GM06990 (cell line): ENCODE results near the gene ANKRD17.

Experiments used
- DNase-seq: peaks from one replicate; pipeline ENCODE4 v3.0.0-alpha.2; 2011; ENCODE audit not compliant: insufficient read length; ENCODE audit errors: extremely low read depth
- H3K27me3 ChIP-seq: replicated peaks from 2 replicates; pipeline ENCODE4 v1.6.0; 2011; ENCODE audit warnings: low read length; ENCODE audit not compliant: control insufficient read depth, insufficient read depth
- H3K36me3 ChIP-seq: 2 replicates; pipeline ENCODE4 v1.5.1; 2011; ENCODE audit warnings: low read length; ENCODE audit not compliant: control insufficient read depth, insufficient read depth
- H3K4me3 ChIP-seq: replicated peaks from 2 replicates; pipeline ENCODE4 v1.5.1; 2011; ENCODE audit warnings: low read depth, mild to moderate bottlenecking, control low read depth, low read length
- CTCF ChIP-seq: IDR thresholded peaks from 2 replicates; pipeline ENCODE4 v1.5.1; 2011; ENCODE audit warnings: low read length, control low read depth, mild to moderate bottlenecking, inconsistent platforms; ENCODE audit not compliant: insufficient read depth, poor library complexity, severe bottlenecking

Gene ANKRD17

GRCh38 chr4:73152893-73153292 lies 105.7 kb downstream of the ANKRD17 start:
- peaks cover 9% of the 10 kb centered on the region for H3K36me3 ChIP-seq
- no peak for TF ChIP-seq CTCF

GRCh38 chr4:73142995-73143547 lies 115.5 kb downstream of the ANKRD17 start:
- peaks cover 6% of the 10 kb centered on the region for H3K36me3 ChIP-seq
- H3K27me3 ChIP-seq, result no peaks in the 10 kb centered on the region
- DNase-seq, result no peak

More at GRCh38 chr4:73152893-73153292, 105.7 kb downstream of the ANKRD17 start:
- no peak overlapping the region for H3K4me3 ChIP-seq
- DNase-seq, result no peak
- no peaks in the 10 kb centered on the region for H3K27me3 ChIP-seq

GRCh38 chr4:73139991-73140390 lies 118.6 kb downstream of the ANKRD17 start:
- Histone ChIP-seq H3K27me3 (no peaks in the 10 kb centered on the region), H3K36me3 (peaks cover 6% of the 10 kb centered on the region), H3K4me3 (no peak overlapping the region)
- no peak for TF ChIP-seq CTCF
- DNase-seq, result no peak

More at GRCh38 chr4:73142995-73143547, 115.5 kb downstream of the ANKRD17 start:
- no peak for TF ChIP-seq CTCF
- no peak overlapping the region for H3K4me3 ChIP-seq

- TF ChIP-seq CTCF, result no peak
Measured at GRCh38 chr4:73139245-73139644, 119.4 kb downstream of the ANKRD17 start.

GRCh38 chr4:73137121-73137520 lies 121.5 kb downstream of the ANKRD17 start:
- DNase-seq, result no peak
- Histone ChIP-seq H3K27me3 (no peaks in the 10 kb centered on the region), H3K4me3 (no peak overlapping the region), H3K36me3 (peaks cover 4% of the 10 kb centered on the region)
- no peak for TF ChIP-seq CTCF

More at GRCh38 chr4:73139245-73139644, 119.4 kb downstream of the ANKRD17 start:
- Histone ChIP-seq H3K27me3 (no peaks in the 10 kb centered on the region), H3K36me3 (peaks cover 6% of the 10 kb centered on the region), H3K4me3 (no peak overlapping the region)
- DNase-seq, result no peak

GRCh38 chr4:73133784-73134183 lies 124.8 kb downstream of the ANKRD17 start:
- H3K27me3 ChIP-seq, result no peaks in the 10 kb centered on the region
- H3K4me3 ChIP-seq, result no peak overlapping the region
- TF ChIP-seq CTCF, result no peak
- H3K36me3 ChIP-seq, result no peaks in the 10 kb centered on the region; the same call in none of the 2 replicates
- DNase-seq, result no peak
